ENCODE results near the gene UAP1L1. TPM values are rescaled to one million over a fixed set of nuclear protein-coding genes. Genes with fewer than 3 reads are reported as not detected.

The UAP1L1 gene
- total RNA-seq, 2 donors from 2014 or later: 9.0 to 13.0 TPM

- peaks cover under 1% of the 10 kb centered on the region for H3K27me3 ChIP-seq
- no peak overlapping the region for H3K27ac ChIP-seq
- no peak overlapping the region for H3K4me3 ChIP-seq
- H3K9me3 ChIP-seq: no peaks in the 10 kb centered on the region
- no peaks in the 10 kb centered on the region for H3K36me3 ChIP-seq
- no peak overlapping the region for H3K9ac ChIP-seq (ENCODE audit: low read depth in 2 of 2, low read length in 2 of 2)
- intact Hi-C loops (cut with DNase I): no loop called here
- TF ChIP-seq CTCF (IDR thresholded peaks at IDR 0.05): no peak
- H3K4me1 ChIP-seq: no peaks in the 10 kb centered on the region
- no peak for DNase-seq
Measured at GRCh38 chr9:137110147-137110910, 33.0 kb downstream of the UAP1L1 start.

- H3K9ac ChIP-seq (ENCODE audit: low read depth in 2 of 2, low read length in 2 of 2): no peak overlapping the region
- H3K9me3 ChIP-seq: no peaks in the 10 kb centered on the region
- peaks cover 4% of the 10 kb centered on the region for H3K27me3 ChIP-seq
- H3K4me3 ChIP-seq: no peak overlapping the region
- H3K27ac ChIP-seq: no peak overlapping the region
- no peaks in the 10 kb centered on the region for H3K4me1 ChIP-seq
- intact Hi-C loops (cut with DNase I): no loop called here
- TF ChIP-seq CTCF (IDR thresholded peaks at IDR 0.05): no peak
- DNase-seq: no peak
- H3K36me3 ChIP-seq: no peaks in the 10 kb centered on the region
Measured at GRCh38 chr9:137110911-137111787, 33.8 kb downstream of the UAP1L1 start.

GRCh38 chr9:137111788-137112563 lies 34.7 kb downstream of the UAP1L1 start:
- Histone ChIP-seq H3K27ac (no peak overlapping the region), H3K9me3 (no peaks in the 10 kb centered on the region), H3K9ac (ENCODE audit: low read depth in 2 of 2, low read length in 2 of 2) (no peak overlapping the region), H3K27me3 (peaks cover 4% of the 10 kb centered on the region), H3K4me3 (no peak overlapping the region), H3K36me3 (no peaks in the 10 kb centered on the region), H3K4me1 (no peaks in the 10 kb centered on the region)
- DNase-seq: no peak
- TF ChIP-seq CTCF (IDR thresholded peaks at IDR 0.05): no peak
- intact Hi-C loops (cut with DNase I): no loop called here

DNA sequence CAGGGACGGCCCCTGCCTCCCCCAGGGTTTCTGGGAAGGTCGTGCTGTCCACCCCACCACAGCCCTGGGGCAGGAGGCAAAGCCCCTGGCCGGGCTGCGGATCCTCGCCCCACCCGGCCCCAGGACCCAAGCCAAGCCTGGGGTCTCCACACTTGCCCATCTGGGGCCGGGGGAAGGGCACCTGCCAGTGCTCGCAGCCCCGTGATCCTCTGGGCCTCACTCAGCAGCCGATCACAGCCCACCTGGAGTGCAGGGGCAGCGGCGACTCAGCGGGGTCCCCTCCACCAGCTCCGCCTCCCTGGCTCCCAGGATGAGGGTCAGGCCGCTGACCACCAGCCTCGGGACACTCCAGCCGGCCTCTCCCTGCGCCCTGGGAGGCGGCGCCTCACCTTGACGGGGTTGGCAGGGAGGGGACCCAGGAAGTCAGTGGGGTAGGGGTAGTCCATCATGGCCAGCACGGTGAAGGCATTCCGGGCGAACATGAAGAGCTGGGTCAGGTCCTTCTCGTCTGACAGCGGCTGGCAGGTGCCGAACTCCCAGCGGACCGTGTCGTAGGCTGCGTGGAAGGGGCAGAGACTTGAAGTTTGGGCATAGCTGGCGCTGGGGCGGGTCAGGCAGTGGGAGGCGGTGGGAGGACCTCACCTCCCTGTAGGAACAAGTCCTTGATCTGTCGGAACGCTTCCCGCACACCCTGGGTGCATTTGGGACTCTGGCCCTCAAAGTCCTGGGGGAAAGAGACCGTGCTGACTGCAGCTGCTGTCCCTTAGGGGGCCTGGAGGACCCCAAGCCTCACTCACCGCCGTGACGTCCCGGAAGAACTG lies 35.5 kb downstream of the UAP1L1 start:
- H3K27me3 ChIP-seq: peaks cover 4% of the 10 kb centered on the region
- intact Hi-C loops (cut with DNase I): no loop called here
- no peak for TF ChIP-seq CTCF (IDR thresholded peaks at IDR 0.05)
- DNase-seq: no peak
- H3K4me3 ChIP-seq: no peak overlapping the region
- no peak overlapping the region for H3K27ac ChIP-seq
- no peaks in the 10 kb centered on the region for H3K36me3 ChIP-seq
- no peak overlapping the region for H3K9ac ChIP-seq (ENCODE audit: low read depth in 2 of 2, low read length in 2 of 2)
- H3K4me1 ChIP-seq: no peaks in the 10 kb centered on the region
- H3K9me3 ChIP-seq: no peaks in the 10 kb centered on the region
